RWPE2 (cell line): Measurements from ENCODE around the gene DNAH8.

Source experiments
- ATAC-seq: fragments of 200-7000 bp; cut with Tn5 transposase; 3 replicates; pipeline ENCODE4 v1.9.1; 2021; ENCODE audit warnings: low read depth
- DNase-seq: peaks from one replicate; pipeline ENCODE4 v3.0.0-alpha.2; 2020; ENCODE audit warnings: low spot score
- H3K27ac ChIP-seq: fragments of 450-650 bp; 2 replicates; pipeline ENCODE4 v1.5.1; 2017; ENCODE audit warnings: mild to moderate bottlenecking; ENCODE audit not compliant: poor library complexity, severe bottlenecking
- H3K27me3 ChIP-seq: fragments of 250-450 bp; sonication (Bioruptor Pico); 2 replicates; pipeline ENCODE4 v1.5.1; 2021; ENCODE audit warnings: mild to moderate bottlenecking, moderate library complexity; ENCODE audit not compliant: insufficient read depth, poor library complexity, severe bottlenecking
- H3K36me3 ChIP-seq: fragments of 250-450 bp; sonication (Bioruptor Pico); 2 replicates; pipeline ENCODE4 v1.5.1; 2020; ENCODE audit warnings: low read depth, mild to moderate bottlenecking, moderate library complexity
- H3K4me1 ChIP-seq: fragments of 250-450 bp; sonication (Bioruptor Pico); 2 replicates; pipeline ENCODE4 v1.5.1; 2021; ENCODE audit warnings: mild to moderate bottlenecking, moderate library complexity; ENCODE audit not compliant: insufficient read depth, poor library complexity, severe bottlenecking
- H3K4me3 ChIP-seq: fragments of 250-450 bp; sonication (Bioruptor Pico); 2 replicates; pipeline ENCODE4 v1.5.1; 2021; ENCODE audit warnings: mild to moderate bottlenecking, moderate library complexity; ENCODE audit not compliant: severe bottlenecking
- H3K9me3 ChIP-seq: fragments of 250-450 bp; sonication (Bioruptor Pico); 2 replicates; pipeline ENCODE4 v1.5.1; 2021; ENCODE audit warnings: mild to moderate bottlenecking, moderate library complexity; ENCODE audit not compliant: severe bottlenecking
- TF ChIP-seq, protein P1 (sequence below): fragments of 450-650 bp; IDR thresholded peaks from one replicate; pipeline ENCODE4 v1.5.1; 2017; ENCODE audit warnings: mild to moderate bottlenecking, moderate library complexity; ENCODE audit not compliant: poor library complexity, severe bottlenecking

The DNAH8 gene

DNA sequence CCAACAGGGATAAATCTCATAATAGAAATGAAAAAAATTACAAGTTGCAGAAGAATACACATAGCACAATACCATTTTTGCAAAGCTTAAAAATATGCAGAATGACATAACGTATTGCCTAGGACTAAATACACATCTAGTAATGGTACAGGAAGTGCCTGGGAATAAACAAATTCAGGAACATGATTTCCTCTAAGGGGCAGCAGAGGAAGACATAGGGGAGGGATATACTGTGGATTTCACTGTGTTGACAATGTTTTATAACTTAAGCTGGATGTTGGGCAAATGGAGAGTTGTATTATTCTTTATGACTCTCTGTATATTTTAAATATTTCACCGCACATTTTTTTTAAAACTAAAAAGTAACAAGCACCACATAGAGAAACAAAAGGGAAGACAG, 6.6 kb upstream of the DNAH8 start:
- H3K27me3 ChIP-seq = no peaks in the 10 kb centered on the region
- no peaks in the 10 kb centered on the region for H3K9me3 ChIP-seq
- TF ChIP-seq, protein P1, sequence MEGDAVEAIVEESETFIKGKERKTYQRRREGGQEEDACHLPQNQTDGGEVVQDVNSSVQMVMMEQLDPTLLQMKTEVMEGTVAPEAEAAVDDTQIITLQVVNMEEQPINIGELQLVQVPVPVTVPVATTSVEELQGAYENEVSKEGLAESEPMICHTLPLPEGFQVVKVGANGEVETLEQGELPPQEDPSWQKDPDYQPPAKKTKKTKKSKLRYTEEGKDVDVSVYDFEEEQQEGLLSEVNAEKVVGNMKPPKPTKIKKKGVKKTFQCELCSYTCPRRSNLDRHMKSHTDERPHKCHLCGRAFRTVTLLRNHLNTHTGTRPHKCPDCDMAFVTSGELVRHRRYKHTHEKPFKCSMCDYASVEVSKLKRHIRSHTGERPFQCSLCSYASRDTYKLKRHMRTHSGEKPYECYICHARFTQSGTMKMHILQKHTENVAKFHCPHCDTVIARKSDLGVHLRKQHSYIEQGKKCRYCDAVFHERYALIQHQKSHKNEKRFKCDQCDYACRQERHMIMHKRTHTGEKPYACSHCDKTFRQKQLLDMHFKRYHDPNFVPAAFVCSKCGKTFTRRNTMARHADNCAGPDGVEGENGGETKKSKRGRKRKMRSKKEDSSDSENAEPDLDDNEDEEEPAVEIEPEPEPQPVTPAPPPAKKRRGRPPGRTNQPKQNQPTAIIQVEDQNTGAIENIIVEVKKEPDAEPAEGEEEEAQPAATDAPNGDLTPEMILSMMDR = peak; percentile 30
- ATAC-seq (peak; percentile 60; the same call in 1 of the 3 replicates), DNase-seq (no peak)
- no peak overlapping the region for H3K27ac ChIP-seq
- H3K36me3 ChIP-seq = no peaks in the 10 kb centered on the region
- no peak overlapping the region for H3K4me3 ChIP-seq
- no peaks in the 10 kb centered on the region for H3K4me1 ChIP-seq

DNA sequence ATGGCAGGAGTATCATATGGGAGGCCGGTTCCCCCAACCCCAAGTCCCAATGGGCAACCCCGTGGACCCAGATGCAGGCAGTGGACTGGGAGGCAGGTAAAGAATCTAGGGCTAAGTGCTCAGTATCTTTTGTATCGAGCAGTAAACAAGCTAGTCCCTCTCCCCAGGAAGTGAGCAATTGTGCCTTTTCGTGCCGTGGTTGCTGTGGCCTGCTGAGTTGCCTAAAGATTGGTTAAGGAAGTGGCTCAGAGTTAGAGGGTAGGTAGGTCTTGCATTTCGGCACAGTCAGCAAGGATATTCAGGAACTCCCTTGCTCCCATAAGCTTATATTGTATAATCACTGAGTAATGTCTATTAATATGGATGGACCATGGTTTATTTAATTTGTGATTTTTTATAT, 1.3 kb upstream of the DNAH8 start:
- ATAC-seq (no peak; the same call in 2 of the 3 replicates), DNase-seq (no peak)
- Histone ChIP-seq H3K4me3 (no peak overlapping the region), H3K9me3 (no peaks in the 10 kb centered on the region), H3K36me3 (no peaks in the 10 kb centered on the region), H3K27ac (no peak overlapping the region), H3K27me3 (no peaks in the 10 kb centered on the region), H3K4me1 (no peaks in the 10 kb centered on the region)
- TF ChIP-seq, protein P1 = no peak

DNA sequence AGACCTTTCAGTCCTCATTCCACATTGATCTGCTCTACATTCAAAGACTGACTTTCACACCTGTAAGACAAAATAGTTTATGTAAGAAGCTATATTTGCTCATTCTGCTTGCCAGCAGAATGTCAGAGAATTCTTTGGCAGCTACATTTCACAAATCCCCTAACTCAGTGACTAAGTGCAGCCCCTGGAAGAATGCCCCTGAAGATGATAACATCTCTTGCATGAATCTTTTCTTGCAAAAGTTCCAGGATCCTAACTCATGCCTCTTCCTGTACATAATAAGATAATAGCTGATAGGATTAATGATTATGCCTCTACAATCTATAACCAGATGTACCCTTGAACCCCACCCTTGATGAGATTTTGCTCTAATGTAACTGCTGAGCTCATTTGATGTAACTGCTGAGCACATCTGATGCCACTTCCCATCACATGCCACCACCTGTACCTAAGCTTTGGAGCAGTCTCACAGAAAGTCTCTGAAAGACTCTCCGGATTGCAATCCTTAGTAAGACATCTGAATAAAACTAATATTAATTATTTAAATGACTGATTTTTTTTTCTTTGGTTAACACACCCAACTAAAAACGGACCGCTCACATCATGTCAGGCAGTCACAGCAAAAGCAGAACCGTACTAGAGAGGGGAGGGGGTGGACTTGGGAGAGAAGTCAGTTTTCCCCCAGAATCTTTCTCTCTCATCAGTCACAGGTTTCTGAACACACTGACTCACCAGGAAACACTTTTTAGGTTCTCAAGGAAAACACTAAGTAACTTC, 684 bp upstream of the DNAH8 start:
- Histone ChIP-seq H3K4me3 (no peak overlapping the region), H3K4me1 (no peaks in the 10 kb centered on the region), H3K36me3 (no peaks in the 10 kb centered on the region), H3K27ac (no peak overlapping the region), H3K27me3 (no peaks in the 10 kb centered on the region), H3K9me3 (no peaks in the 10 kb centered on the region)
- TF ChIP-seq, protein P1 = no peak
- no peak for DNase-seq
- ATAC-seq = no peak

DNA sequence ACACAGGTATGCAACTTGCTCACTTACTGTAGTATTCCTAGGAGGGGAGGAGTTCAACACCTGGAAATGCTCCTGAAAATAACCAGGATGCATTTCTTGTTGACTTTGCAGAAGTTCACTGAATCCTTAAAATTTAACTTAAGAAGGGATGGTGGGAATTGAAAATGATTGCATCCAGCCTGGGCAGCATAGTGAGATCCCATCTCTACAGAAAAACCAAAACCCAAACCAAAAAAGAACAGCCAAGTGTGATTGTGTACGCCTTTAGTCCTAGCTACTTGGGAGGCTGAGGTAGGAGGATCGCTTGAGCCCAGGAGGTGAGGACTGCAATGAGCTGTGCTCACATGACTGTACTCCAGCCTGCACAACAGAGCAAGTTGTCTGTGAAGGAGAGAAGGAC, 1.7 kb downstream of the DNAH8 start:
- no peaks in the 10 kb centered on the region for H3K27me3 ChIP-seq
- no peaks in the 10 kb centered on the region for H3K9me3 ChIP-seq
- no peaks in the 10 kb centered on the region for H3K4me1 ChIP-seq
- no peak overlapping the region for H3K4me3 ChIP-seq
- H3K36me3 ChIP-seq = no peaks in the 10 kb centered on the region
- H3K27ac ChIP-seq = no peak overlapping the region
- no peak for DNase-seq
- no peak for ATAC-seq
- TF ChIP-seq, protein P1 = no peak

DNA sequence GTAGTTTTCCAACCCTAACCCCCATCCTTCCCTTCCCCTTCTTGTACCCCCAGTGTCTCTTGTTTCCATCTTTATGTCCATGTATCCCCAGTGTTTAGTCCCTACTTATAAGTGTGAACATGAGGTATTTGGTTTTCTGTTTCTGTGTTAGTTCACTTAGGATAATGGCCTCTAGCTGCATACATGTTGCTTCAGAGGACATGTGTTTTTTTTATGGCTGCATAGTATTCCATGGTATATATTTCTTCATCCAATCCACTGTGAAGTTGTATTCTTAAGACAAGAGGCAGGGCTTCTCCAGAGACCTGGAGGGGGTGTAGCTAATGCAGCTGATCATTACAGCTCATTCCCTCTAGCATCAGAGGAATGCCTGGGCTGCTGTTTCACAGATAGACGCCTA, 4.2 kb downstream of the DNAH8 start:
- Histone ChIP-seq H3K27me3 (no peaks in the 10 kb centered on the region), H3K9me3 (no peaks in the 10 kb centered on the region), H3K4me1 (no peaks in the 10 kb centered on the region), H3K36me3 (no peaks in the 10 kb centered on the region), H3K27ac (no peak overlapping the region), H3K4me3 (no peak overlapping the region)
- no peak for DNase-seq
- TF ChIP-seq, protein P1 = no peak
- ATAC-seq = no peak
